Ovary (tissue), 9 donors: ENCODE measurements around the gene OVOL1. TPM values are rescaled to one million over a fixed set of nuclear protein-coding genes. Genes with fewer than 3 reads are reported as not detected.

Experiments used
- DNase-seq, 5 donors: peaks; one replicate each; pipeline ENCODE4 v3.0.0-alpha.2; 2019 to 2020
- H3K27ac ChIP-seq, 2 donors: fragments of 200-600 bp; one replicate each; pipeline versions ENCODE4 v1.5.1 to v1.8.0; 2019 to 2022
- H3K27me3 ChIP-seq: fragments of 200-600 bp; one replicate; pipeline ENCODE4 v1.8.0; 2022
- H3K36me3 ChIP-seq: fragments of 200-600 bp; sonication (generic); one replicate; pipeline ENCODE4 v1.5.1; 2019
- H3K4me1 ChIP-seq: one replicate; pipeline ENCODE4 v1.8.1; 2013; ENCODE audit warnings: mild to moderate bottlenecking, moderate library complexity; ENCODE audit not compliant: insufficient read depth
- H3K4me3 ChIP-seq: fragments of 200-600 bp; sonication (generic); one replicate; pipeline ENCODE4 v1.5.1; 2017
- H3K9me3 ChIP-seq, 2 donors: fragments of 200-600 bp in 1 of 2; sonication (generic) in 1 of 2; one replicate each; pipeline versions ENCODE4 v1.5.1 to v1.8.1; 2013 to 2019; ENCODE audit warnings: mild to moderate bottlenecking in 1 of 2, moderate library complexity in 1 of 2
- CTCF ChIP-seq, 3 donors: fragments of 450-650 bp in 2 of 3; fragments of 200-600 bp in 1 of 3; IDR thresholded peaks; one replicate each; pipeline versions ENCODE4 v1.5.1 to v1.8.0; 2016 to 2022; ENCODE audit warnings: antibody characterized with exemption in 3 of 3, mild to moderate bottlenecking in 1 of 3
- EP300 ChIP-seq: sonication (generic); formaldehyde crosslinking; IDR thresholded peaks from one replicate; pipeline ENCODE4 v1.6.1; 2017; ENCODE audit warnings: antibody characterized with exemption
- POLR2A ChIP-seq: fragments of 450-650 bp; IDR thresholded peaks from one replicate; pipeline ENCODE4 v1.6.1; 2017; ENCODE audit warnings: antibody characterized with exemption, mild to moderate bottlenecking, moderate library complexity
- WGBS, 3 donors: extraction: QIAGEN DNeasy Blood & Tissue Kit in 1 of 3; methylation state at CpG; one replicate each; pipeline versions ENCODE4 v1.1.5 to v1.1.7; 2013 to 2017; 5-methylcytosine and 5-hydroxymethylcytosine counted together
- intact Hi-C, 4 donors: fragments of 100-400 bp; cut with DNase I; formaldehyde crosslinking; loops; one replicate each; pipeline versions ENCODE4 v1.11.0 to v1.15.1; 2022 to 2023
- polyA plus RNA-seq, 2 donors: library from polyadenylated mRNA; stranded (reverse); fragments of 200-250 nt in 1 of 2; fragments of 350-450 nt in 1 of 2; fragmentation: Illumina TruSeq in 1 of 2; extraction: RNeasy Lipid Tissue Mini Kit (QIAGEN cat#74804) in 1 of 2; gene quantifications; one replicate each; pipeline ENCODE4 v1.2.3, GENCODE V29; 2013 to 2014
- total RNA-seq, 7 donors: library from RNA; depleted of rRNA in 2 of 7; stranded (reverse); fragments of >200 nt in 2 of 7; fragmentation: NEBNext Ultra II Directional in 3 of 7; extraction: Animal tissue kit (Norgen Biotek cat#: 25700) in 3 of 7; gene quantifications; one replicate each; pipeline versions ENCODE4 v1.1.0 to v1.2.4, GENCODE V29; 2016 to 2023
- donor health status: DM: no; HTN: no; CAD: no; lungs with moderate emphysema.
- donor health status: DM: no; HTN: no; CAD: no.
- donor health status: Bipolar disorder and iron deficiency.
- donor health status: DM: yes; HTN: yes; CAD: no.
- donor health status: DM: no; HTN: no; CAD: no.
- donor health status: DM: yes; HTN: yes; CAD: no.

OVOL1 gene
- total and polyA plus RNA-seq, 9 donors: 0.24 to 3.6 (median 0.31) TPM; not detected in 6

- WGBS, 3 donors: 9 to 16% (median 12%) methylated on average over 58 to 74 of the region's 74 CpGs
These were observed 666 bp upstream of the OVOL1 start for GRCh38 chr11:65786008-65786785.

GRCh38 chr11:65787649-65788622, 1.1 kb downstream of the OVOL1 start:
- Histone ChIP-seq H3K9me3 (no peaks in the 10 kb centered on the region), H3K27me3 (peaks cover 3% of the 10 kb centered on the region), H3K4me3 (peak overlapping the region; percentile 22), H3K4me1 (peaks cover 2% of the 10 kb centered on the region), H3K27ac (no peak overlapping the region), H3K36me3 (no peaks in the 10 kb centered on the region)
- no peak for DNase-seq
- intact Hi-C loops: no loop called here
- TF ChIP-seq POLR2A: no peak
- TF ChIP-seq CTCF (IDR thresholded peaks at IDR 0.05): no peak
- TF ChIP-seq EP300: no peak
- WGBS, 3 donors: 2 to 3% (median 2%) methylated on average over 49 to 64 of the region's 64 CpGs

More at GRCh38 chr11:65786008-65786785, 666 bp upstream of the OVOL1 start:
- TF ChIP-seq POLR2A: no peak
- no peak for TF ChIP-seq CTCF (IDR thresholded peaks at IDR 0.05)
- H3K4me1 ChIP-seq: peaks cover 2% of the 10 kb centered on the region
- no peaks in the 10 kb centered on the region for H3K36me3 ChIP-seq
- no peak for DNase-seq
- H3K9me3 ChIP-seq: no peaks in the 10 kb centered on the region
- intact Hi-C loops: no loop called here
- H3K27ac ChIP-seq: no peak overlapping the region
- H3K4me3 ChIP-seq: no peak overlapping the region
- H3K27me3 ChIP-seq: peaks cover 3% of the 10 kb centered on the region

- DNase-seq: no peak
- H3K27me3 ChIP-seq: peaks cover 3% of the 10 kb centered on the region
- H3K9me3 ChIP-seq: no peaks in the 10 kb centered on the region
- H3K36me3 ChIP-seq: no peaks in the 10 kb centered on the region
- intact Hi-C loops: no loop called here
- peaks cover 2% of the 10 kb centered on the region for H3K4me1 ChIP-seq
- no peak overlapping the region for H3K4me3 ChIP-seq
- 75 to 84% (median 81%) methylated on average over 6 of the region's 6 CpGs for WGBS, 3 donors
- TF ChIP-seq EP300: no peak
- no peak for TF ChIP-seq POLR2A
- no peak for TF ChIP-seq CTCF (IDR thresholded peaks at IDR 0.05)
- no peak overlapping the region for H3K27ac ChIP-seq
These were observed 2.0 kb downstream of the OVOL1 start for GRCh38 chr11:65788821-65789220.

- Histone ChIP-seq H3K27me3 (peaks cover 3% of the 10 kb centered on the region), H3K4me3 (no peak overlapping the region), H3K4me1 (peaks cover 2% of the 10 kb centered on the region), H3K36me3 (no peaks in the 10 kb centered on the region), H3K9me3 (no peaks in the 10 kb centered on the region), H3K27ac (no peak overlapping the region)
- TF ChIP-seq EP300 (no peak), CTCF (IDR thresholded peaks at IDR 0.05) (no peak), POLR2A (no peak)
- DNase-seq: no peak
- intact Hi-C loops: no loop called here
- 84 to 85% (median 84%) methylated on average over 14 of the region's 14 CpGs for WGBS, 3 donors
These were observed 2.6 kb downstream of the OVOL1 start for GRCh38 chr11:65789230-65790103.
